OCI-M1 (cell line): ENCODE measurements around the gene GABRP.

ENCODE experiments used
- DNase-seq: peaks from one replicate; lab custom pipeline; 2025; lab: John Stamatoyannopoulos, UW

GABRP gene

GRCh38 chr5:170861667-170861916 lies 78.1 kb downstream of the GABRP start:
- no peak for DNase-seq

GRCh38 chr5:170861917-170862766 lies 78.6 kb downstream of the GABRP start, which contains the start of gene RANBP17:
Gene RANBP17, plus strand, starts transcription at chr5:170862018.
- peak; percentile 64 for DNase-seq

GRCh38 chr5:170863646-170864045 lies 80.1 kb downstream of the GABRP start:
- DNase-seq: no peak
